ENCODE measurements around the gene NTM. TPM values are rescaled to one million over a fixed set of nuclear protein-coding genes. Genes with fewer than 3 reads are reported as not detected.

NTM gene
- total RNA-seq, 1 experiment from 2014 or later: 9.9 TPM

DNA sequence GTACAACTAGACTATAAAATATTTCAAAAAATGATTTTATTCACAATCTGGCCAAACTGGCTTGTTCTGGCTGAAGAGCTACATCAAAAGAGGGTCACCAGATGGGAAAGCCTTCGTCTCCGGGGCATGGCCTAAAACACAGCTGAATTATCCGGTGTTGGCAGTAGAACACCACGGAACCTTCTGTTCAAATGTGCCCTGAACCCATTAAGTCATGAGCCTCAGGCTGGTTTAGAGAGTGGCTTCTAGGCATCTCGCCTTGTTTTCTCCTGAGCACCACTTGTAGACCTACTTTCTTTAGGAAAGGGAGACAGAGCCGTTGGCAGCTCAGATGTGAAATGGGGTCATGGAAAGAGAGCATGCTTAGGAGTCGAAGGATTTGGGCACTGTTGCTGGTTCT is 890.2 kb downstream of the NTM start:
- no peak overlapping the region for H3K27ac Mint-ChIP-seq
- WGBS (ENCODE audit: extremely low coverage, insufficient read length, low lambda C conversion rate): no CpG with 5 or more reads among the region's 7 CpGs
- H2BK15ac ChIP-seq (ENCODE audit: low read depth, low read length): no peak overlapping the region
- no peaks in the 10 kb centered on the region for H3K27me3 Mint-ChIP-seq (ENCODE audit: low read depth)
- TF ChIP-seq, protein P1, sequence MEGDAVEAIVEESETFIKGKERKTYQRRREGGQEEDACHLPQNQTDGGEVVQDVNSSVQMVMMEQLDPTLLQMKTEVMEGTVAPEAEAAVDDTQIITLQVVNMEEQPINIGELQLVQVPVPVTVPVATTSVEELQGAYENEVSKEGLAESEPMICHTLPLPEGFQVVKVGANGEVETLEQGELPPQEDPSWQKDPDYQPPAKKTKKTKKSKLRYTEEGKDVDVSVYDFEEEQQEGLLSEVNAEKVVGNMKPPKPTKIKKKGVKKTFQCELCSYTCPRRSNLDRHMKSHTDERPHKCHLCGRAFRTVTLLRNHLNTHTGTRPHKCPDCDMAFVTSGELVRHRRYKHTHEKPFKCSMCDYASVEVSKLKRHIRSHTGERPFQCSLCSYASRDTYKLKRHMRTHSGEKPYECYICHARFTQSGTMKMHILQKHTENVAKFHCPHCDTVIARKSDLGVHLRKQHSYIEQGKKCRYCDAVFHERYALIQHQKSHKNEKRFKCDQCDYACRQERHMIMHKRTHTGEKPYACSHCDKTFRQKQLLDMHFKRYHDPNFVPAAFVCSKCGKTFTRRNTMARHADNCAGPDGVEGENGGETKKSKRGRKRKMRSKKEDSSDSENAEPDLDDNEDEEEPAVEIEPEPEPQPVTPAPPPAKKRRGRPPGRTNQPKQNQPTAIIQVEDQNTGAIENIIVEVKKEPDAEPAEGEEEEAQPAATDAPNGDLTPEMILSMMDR (conservative IDR thresholded peaks at IDR 0.05): no peak
- H3K36me3 Mint-ChIP-seq (ENCODE audit: insufficient read depth in 1 of 3, low read depth in 3 of 3): no peaks in the 10 kb centered on the region
- no peak overlapping the region for H3K4me2 ChIP-seq (ENCODE audit: insufficient read depth, insufficient read length, low read length)
- H2BK120ac ChIP-seq (ENCODE audit: low read depth, low read length, poor library complexity, severe bottlenecking): no peak overlapping the region
- H3K23ac ChIP-seq (ENCODE audit: insufficient read length, low read depth, low read length): no peak overlapping the region
- H3K9me3 ChIP-seq (ENCODE audit: control insufficient read depth, low read depth, low read length): no peaks in the 10 kb centered on the region
- H2BK12ac ChIP-seq (ENCODE audit: insufficient read length, low read depth, low read length): no peak overlapping the region
- H2BK20ac ChIP-seq (ENCODE audit: low read depth, low read length, poor library complexity, severe bottlenecking): no peak overlapping the region
- no peaks in the 10 kb centered on the region for H3K9me3 Mint-ChIP-seq
- no peak overlapping the region for H3K27ac ChIP-seq (ENCODE audit: insufficient read length, low read depth, low read length)
- H3K4me1 Mint-ChIP-seq: peaks cover 4 to 6% of the 10 kb centered on the region in 2 experiments; a peak in 3 of 4 replicates
- no peaks in the 10 kb centered on the region for H3K23me2 ChIP-seq (ENCODE audit: insufficient read length, low read depth, low read length, poor library complexity, severe bottlenecking)
- no peak overlapping the region for H3K4me3 Mint-ChIP-seq
- H3T11ph ChIP-seq (ENCODE audit: low read length): no peak overlapping the region
- H2AK5ac ChIP-seq (ENCODE audit: insufficient read length, low read length): no peak overlapping the region
- no peaks in the 10 kb centered on the region for H4K20me1 ChIP-seq (ENCODE audit: control insufficient read depth, insufficient read depth, insufficient read length)
- H4K8ac ChIP-seq (replicated peaks; ENCODE audit: insufficient read length, low read depth, low read length): no peak overlapping the region
- no peaks in the 10 kb centered on the region for H3K79me1 ChIP-seq (ENCODE audit: insufficient read depth, low read depth, low read length, poor library complexity, severe bottlenecking)
- H3K4ac ChIP-seq (ENCODE audit: low read depth, low read length): no peak overlapping the region
- no peak overlapping the region for H3K14ac ChIP-seq (ENCODE audit: insufficient read depth, low read length)
- no peak for DNase-seq
- H3K9ac ChIP-seq (ENCODE audit: extremely low read depth, insufficient read length, low read length): no peak overlapping the region
- H3K4me1 ChIP-seq (ENCODE audit: insufficient read depth, low read length): no peaks in the 10 kb centered on the region
- H3K56ac ChIP-seq (ENCODE audit: insufficient read length, low read depth, low read length): no peak overlapping the region
- no peak overlapping the region for H3K18ac ChIP-seq (ENCODE audit: insufficient read length, low read depth, low read length)
- no peaks in the 10 kb centered on the region for H3K27me3 ChIP-seq (ENCODE audit: insufficient read depth, low read length)
- no peak overlapping the region for H4K91ac ChIP-seq (ENCODE audit: insufficient read length, low read depth, low read length)
- H4K5ac ChIP-seq (ENCODE audit: insufficient read length, low read depth, low read length): no peak overlapping the region
- H2BK5ac ChIP-seq (ENCODE audit: insufficient read length, low read length): no peak overlapping the region
- no peaks in the 10 kb centered on the region for H3K79me2 ChIP-seq (ENCODE audit: insufficient read depth, low read length)
- no peak overlapping the region for H2AFZ ChIP-seq (ENCODE audit: low read length)
